ENCODE data around the gene CLPTM1L. TPM values are rescaled to one million over a fixed set of nuclear protein-coding genes. Genes with fewer than 3 reads are reported as not detected.
"Not testable (repeated sequence)": the region's sequence is repeated elsewhere in the genome, so short reads cannot be mapped to it uniquely, and the experiment has no call there.

Gene CLPTM1L
- total RNA-seq, 1 donor: 108 TPM

- DNase-seq (ENCODE audit: low read depth): no peak
- no peak overlapping the region for H3K4me3 ChIP-seq (ENCODE audit: low read depth, low read length)
- TF ChIP-seq CTCF (IDR thresholded peaks at IDR 0.05; ENCODE audit: insufficient read depth, low read length): no peak
Measured at GRCh38 chr5:1285883-1286291, 59.0 kb downstream of the CLPTM1L start.

- no peak overlapping the region for H3K4me3 ChIP-seq (ENCODE audit: low read depth, low read length)
- DNase-seq (ENCODE audit: low read depth): no peak
- no peak for TF ChIP-seq CTCF (IDR thresholded peaks at IDR 0.05; ENCODE audit: insufficient read depth, low read length)
Measured at GRCh38 chr5:1285141-1285540, 59.8 kb downstream of the CLPTM1L start.

GRCh38 chr5:1284336-1284970 is 60.4 kb downstream of the CLPTM1L start:
- not testable (repeated sequence) for H3K4me3 ChIP-seq (ENCODE audit: low read depth, low read length); DNase-seq (ENCODE audit: low read depth)

- H3K4me3 ChIP-seq (ENCODE audit: low read depth, low read length); DNase-seq (ENCODE audit: low read depth): not testable (repeated sequence)
Measured at GRCh38 chr5:1283729-1284041, 61.2 kb downstream of the CLPTM1L start.

GRCh38 chr5:1282993-1283728 is 61.7 kb downstream of the CLPTM1L start:
- DNase-seq (ENCODE audit: low read depth): not testable (repeated sequence)

GRCh38 chr5:1282131-1282992 is 62.5 kb downstream of the CLPTM1L start:
- DNase-seq (ENCODE audit: low read depth): no peak
- TF ChIP-seq CTCF (IDR thresholded peaks at IDR 0.05; ENCODE audit: insufficient read depth, low read length): no peak
- no peak overlapping the region for H3K4me3 ChIP-seq (ENCODE audit: low read depth, low read length)

More at GRCh38 chr5:1282993-1283728, 61.7 kb downstream of the CLPTM1L start:
- H3K4me3 ChIP-seq (ENCODE audit: low read depth, low read length): not testable (repeated sequence)

GRCh38 chr5:1281038-1281882 is 63.6 kb downstream of the CLPTM1L start:
- DNase-seq (ENCODE audit: low read depth): no peak
- no peak for TF ChIP-seq CTCF (IDR thresholded peaks at IDR 0.05; ENCODE audit: insufficient read depth, low read length)
- no peak overlapping the region for H3K4me3 ChIP-seq (ENCODE audit: low read depth, low read length)
